Measurements from ENCODE around the gene CRADD.

- TF ChIP-seq CTCF (IDR thresholded peaks at IDR 0.05; ENCODE audit: insufficient read depth, low read length) (no peak), GABPA (IDR thresholded peaks at IDR 0.05; ENCODE audit: low read depth) (no peak)
Observed at GRCh38 chr12:93892423-93893268, 215.5 kb downstream of the CRADD start.
